K562 (cell line): Measurements from ENCODE around the gene OVOL3.

Source experiments
- BCOR ChIP-seq: fragments of 450-650 bp; IDR thresholded peaks from 2 replicates; pipeline ENCODE4 v1.6.1; 2016
- BRF1 ChIP-seq: IDR thresholded peaks from 3 replicates; pipeline ENCODE4 v1.6.1; 2011; ENCODE audit warnings: borderline replicate concordance, mild to moderate bottlenecking; ENCODE audit not compliant: insufficient read length; ENCODE audit errors: extremely low read depth
- EP400 ChIP-seq: fragments of 450-650 bp; IDR thresholded peaks from 2 replicates; pipeline ENCODE4 v1.6.1; 2017; ENCODE audit warnings: antibody characterized with exemption, mild to moderate bottlenecking, moderate library complexity
- IRF2 ChIP-seq: sonication (generic); formaldehyde crosslinking; IDR thresholded peaks from 2 replicates; pipeline ENCODE4 v1.8.1; 2022; ENCODE audit warnings: mild to moderate bottlenecking, missing genetic modification reagents
- IRF9 ChIP-seq: fragments of 450-650 bp; IDR thresholded peaks from 2 replicates; pipeline ENCODE4 v1.6.1; 2016; ENCODE audit warnings: missing biosample characterization, missing genetic modification characterization
- KAT7 ChIP-seq: sonication (generic); formaldehyde crosslinking; IDR thresholded peaks from 2 replicates; pipeline ENCODE4 v1.8.0; 2022; ENCODE audit warnings: missing genetic modification reagents, mild to moderate bottlenecking, borderline replicate concordance
- MXD1 ChIP-seq: fragments of 250-450 bp; sonication (Bioruptor Pico); IDR thresholded peaks from 2 replicates; pipeline ENCODE4 v1.8.0; 2021; ENCODE audit warnings: borderline replicate concordance, mild to moderate bottlenecking, moderate library complexity; ENCODE audit not compliant: poor library complexity, severe bottlenecking
- POLR2AphosphoS2 ChIP-seq: IDR thresholded peaks from 2 replicates; pipeline ENCODE4 v1.6.1; 2012; ENCODE audit warnings: low read length, improper control_type of control experiment
- PURB ChIP-seq: sonication (generic); formaldehyde crosslinking; IDR thresholded peaks from 2 replicates; pipeline ENCODE4 v1.9.0; 2021; ENCODE audit warnings: low read depth, mild to moderate bottlenecking, missing genetic modification reagents
- SLC30A9 ChIP-seq: fragments of 250-450 bp; sonication (Bioruptor Pico); IDR thresholded peaks from 2 replicates; pipeline ENCODE4 v1.8.0; 2022; ENCODE audit warnings: mild to moderate bottlenecking, moderate library complexity
- SOX6 ChIP-seq: fragments of 450-650 bp; IDR thresholded peaks from 2 replicates; pipeline ENCODE4 v1.6.1; 2014; ENCODE audit warnings: mild to moderate bottlenecking
- ZNF3 ChIP-seq: fragments of 250-450 bp; sonication (Bioruptor Pico); IDR thresholded peaks from 2 replicates; pipeline ENCODE4 v1.5.0; 2021; ENCODE audit warnings: mild to moderate bottlenecking, moderate library complexity

GRCh38 chr19:36099166-36099785, 11.7 kb upstream of the OVOL3 start:
- TF ChIP-seq BCOR (no peak), KAT7 (CRISPR knock-in tag) (no peak), EP400 (no peak), SLC30A9 (no peak), MXD1 (no peak), BRF1 (no peak), POLR2AphosphoS2 (no peak), ZNF3 (no peak), SOX6 (no peak), IRF9 (no peak), PURB (CRISPR knock-in tag) (no peak), IRF2 (CRISPR knock-in tag) (no peak)
